Measurements from ENCODE around the gene NDUFAF3. TPM values are rescaled to one million over a fixed set of nuclear protein-coding genes. Genes with fewer than 3 reads are reported as not detected.

The NDUFAF3 gene
- total RNA-seq, 1 donor from 2014 or later, result 39.1 TPM

GRCh38 chr3:49025005-49025792 lies 3.3 kb downstream of the NDUFAF3 start:
- peaks cover 42 to 51% (median 47%) of the 10 kb centered on the region in 3 donors for H3K36me3 ChIP-seq (ENCODE audit: control insufficient read depth in 3 of 3, insufficient read depth in 3 of 3, low read length in 3 of 3)
- H3K9ac ChIP-seq (ENCODE audit: low read depth in 1 of 3, low read length in 3 of 3), result peak overlapping the region in 1 of 3 donors; percentile 25
- H3K27me3 ChIP-seq (ENCODE audit: control insufficient read depth in 3 of 3, insufficient read depth in 3 of 3, low read length in 3 of 3), result no peaks in the 10 kb centered on the region
- peaks cover 41 to 83% (median 51%) of the 10 kb centered on the region in 3 donors for H3K4me1 ChIP-seq (ENCODE audit: control insufficient read depth in 3 of 3, insufficient read depth in 3 of 3, low read length in 3 of 3)
- peak overlapping the region; percentile 1 for H3K27ac ChIP-seq (ENCODE audit: low read depth, low read length)
- H3K9me3 ChIP-seq (ENCODE audit: control insufficient read depth in 3 of 3, low read length in 3 of 3), result no peaks in the 10 kb centered on the region
- no peak overlapping the region for H3K4me3 ChIP-seq (ENCODE audit: low read length in 3 of 3)

- peaks cover 35 to 76% (median 44%) of the 10 kb centered on the region in 3 donors for H3K4me1 ChIP-seq (ENCODE audit: control insufficient read depth in 3 of 3, insufficient read depth in 3 of 3, low read length in 3 of 3)
- no peaks in the 10 kb centered on the region for H3K9me3 ChIP-seq (ENCODE audit: control insufficient read depth in 3 of 3, low read length in 3 of 3)
- H3K27ac ChIP-seq (ENCODE audit: low read depth, low read length), result peak overlapping the region; percentile 1
- no peak overlapping the region for H3K4me3 ChIP-seq (ENCODE audit: low read length in 3 of 3)
- peak overlapping the region in 1 of 3 donors; percentile 25 for H3K9ac ChIP-seq (ENCODE audit: low read depth in 1 of 3, low read length in 3 of 3)
- peaks cover 49 to 55% (median 51%) of the 10 kb centered on the region in 3 donors for H3K36me3 ChIP-seq (ENCODE audit: control insufficient read depth in 3 of 3, insufficient read depth in 3 of 3, low read length in 3 of 3)
- H3K27me3 ChIP-seq (ENCODE audit: control insufficient read depth in 3 of 3, insufficient read depth in 3 of 3, low read length in 3 of 3), result no peaks in the 10 kb centered on the region
Measured at GRCh38 chr3:49025793-49026520, 4.0 kb downstream of the NDUFAF3 start.

GRCh38 chr3:49026536-49026935 lies 4.6 kb downstream of the NDUFAF3 start:
- Histone ChIP-seq H3K9ac (ENCODE audit: low read depth in 1 of 3, low read length in 3 of 3) (no peak overlapping the region), H3K36me3 (ENCODE audit: control insufficient read depth in 3 of 3, insufficient read depth in 3 of 3, low read length in 3 of 3) (peaks cover 53 to 59% (median 53%) of the 10 kb centered on the region in 3 donors), H3K27me3 (ENCODE audit: control insufficient read depth in 3 of 3, insufficient read depth in 3 of 3, low read length in 3 of 3) (no peaks in the 10 kb centered on the region), H3K9me3 (ENCODE audit: control insufficient read depth in 3 of 3, low read length in 3 of 3) (no peaks in the 10 kb centered on the region), H3K4me1 (ENCODE audit: control insufficient read depth in 3 of 3, insufficient read depth in 3 of 3, low read length in 3 of 3) (peaks cover 35 to 75% (median 44%) of the 10 kb centered on the region in 3 donors), H3K4me3 (ENCODE audit: low read length in 3 of 3) (no peak overlapping the region), H3K27ac (ENCODE audit: low read depth, low read length) (no peak overlapping the region)

GRCh38 chr3:49027634-49028033 lies 5.7 kb downstream of the NDUFAF3 start:
- peaks cover 31 to 66% (median 40%) of the 10 kb centered on the region in 3 donors for H3K4me1 ChIP-seq (ENCODE audit: control insufficient read depth in 3 of 3, insufficient read depth in 3 of 3, low read length in 3 of 3)
- H3K27ac ChIP-seq (ENCODE audit: low read depth, low read length), result peak overlapping the region; percentile 94
- H3K36me3 ChIP-seq (ENCODE audit: control insufficient read depth in 3 of 3, insufficient read depth in 3 of 3, low read length in 3 of 3), result peaks cover 63 to 64% (median 64%) of the 10 kb centered on the region in 3 donors
- no peak overlapping the region for H3K9ac ChIP-seq (ENCODE audit: low read depth in 1 of 3, low read length in 3 of 3)
- no peak overlapping the region for H3K4me3 ChIP-seq (ENCODE audit: low read length in 3 of 3)
- H3K27me3 ChIP-seq (ENCODE audit: control insufficient read depth in 3 of 3, insufficient read depth in 3 of 3, low read length in 3 of 3), result no peaks in the 10 kb centered on the region
- no peaks in the 10 kb centered on the region for H3K9me3 ChIP-seq (ENCODE audit: control insufficient read depth in 3 of 3, low read length in 3 of 3)

GRCh38 chr3:49028298-49028672 lies 6.4 kb downstream of the NDUFAF3 start:
- peak overlapping the region; percentile 94 for H3K27ac ChIP-seq (ENCODE audit: low read depth, low read length)
- no peaks in the 10 kb centered on the region for H3K9me3 ChIP-seq (ENCODE audit: control insufficient read depth in 3 of 3, low read length in 3 of 3)
- no peaks in the 10 kb centered on the region for H3K27me3 ChIP-seq (ENCODE audit: control insufficient read depth in 3 of 3, insufficient read depth in 3 of 3, low read length in 3 of 3)
- H3K4me1 ChIP-seq (ENCODE audit: control insufficient read depth in 3 of 3, insufficient read depth in 3 of 3, low read length in 3 of 3), result peaks cover 24 to 59% (median 33%) of the 10 kb centered on the region in 3 donors
- H3K4me3 ChIP-seq (ENCODE audit: low read length in 3 of 3), result peak overlapping the region; percentile 72 to 97 (median 91)
- H3K36me3 ChIP-seq (ENCODE audit: control insufficient read depth in 3 of 3, insufficient read depth in 3 of 3, low read length in 3 of 3), result peaks cover 62 to 65% (median 62%) of the 10 kb centered on the region in 3 donors
- peak overlapping the region; percentile 96 to 99 (median 97) for H3K9ac ChIP-seq (ENCODE audit: low read depth in 1 of 3, low read length in 3 of 3)

- Histone ChIP-seq H3K4me3 (ENCODE audit: low read length in 3 of 3) (peak within 1 kb of the TSS; percentile 72 to 97 (median 91)), H3K4me1 (ENCODE audit: control insufficient read depth in 3 of 3, insufficient read depth in 3 of 3, low read length in 3 of 3) (peaks cover 21 to 55% (median 28%) of the 10 kb centered on the region in 3 donors), H3K27ac (ENCODE audit: low read depth, low read length) (peak within 1 kb of the TSS; percentile 94), H3K9ac (ENCODE audit: low read depth in 1 of 3, low read length in 3 of 3) (peak within 1 kb of the TSS; percentile 96 to 99 (median 97)), H3K27me3 (ENCODE audit: control insufficient read depth in 3 of 3, insufficient read depth in 3 of 3, low read length in 3 of 3) (no peaks in the 10 kb centered on the region), H3K9me3 (ENCODE audit: control insufficient read depth in 3 of 3, low read length in 3 of 3) (no peaks in the 10 kb centered on the region), H3K36me3 (ENCODE audit: control insufficient read depth in 3 of 3, insufficient read depth in 3 of 3, low read length in 3 of 3) (peaks cover 58 to 63% (median 59%) of the 10 kb centered on the region in 3 donors)
Measured at GRCh38 chr3:49028673-49029562, 7.0 kb downstream of the NDUFAF3 start, which contains the start of gene IMPDH2. TSS of gene IMPDH2 (minus strand) at chr3:49029398. CDS start at chr3:49029350, 48 bp downstream.

- H3K4me1 ChIP-seq (ENCODE audit: control insufficient read depth in 3 of 3, insufficient read depth in 3 of 3, low read length in 3 of 3), result peaks cover 19 to 49% (median 25%) of the 10 kb centered on the region in 3 donors
- H3K9me3 ChIP-seq (ENCODE audit: control insufficient read depth in 3 of 3, low read length in 3 of 3), result no peaks in the 10 kb centered on the region
- H3K4me3 ChIP-seq (ENCODE audit: low read length in 3 of 3), result peak overlapping the region; percentile 66 to 97 (median 72)
- peak overlapping the region; percentile 94 for H3K27ac ChIP-seq (ENCODE audit: low read depth, low read length)
- H3K27me3 ChIP-seq (ENCODE audit: control insufficient read depth in 3 of 3, insufficient read depth in 3 of 3, low read length in 3 of 3), result no peaks in the 10 kb centered on the region
- H3K36me3 ChIP-seq (ENCODE audit: control insufficient read depth in 3 of 3, insufficient read depth in 3 of 3, low read length in 3 of 3), result peaks cover 54 to 61% (median 57%) of the 10 kb centered on the region in 3 donors
- H3K9ac ChIP-seq (ENCODE audit: low read depth in 1 of 3, low read length in 3 of 3), result peak overlapping the region; percentile 66 to 99 (median 85)
Measured at GRCh38 chr3:49029563-49029884, 7.6 kb downstream of the NDUFAF3 start.

GRCh38 chr3:49030321-49030720 lies 8.4 kb downstream of the NDUFAF3 start:
- H3K9me3 ChIP-seq (ENCODE audit: control insufficient read depth in 3 of 3, low read length in 3 of 3), result no peaks in the 10 kb centered on the region
- H3K9ac ChIP-seq (ENCODE audit: low read depth in 1 of 3, low read length in 3 of 3), result no peak overlapping the region
- H3K27me3 ChIP-seq (ENCODE audit: control insufficient read depth in 3 of 3, insufficient read depth in 3 of 3, low read length in 3 of 3), result no peaks in the 10 kb centered on the region
- H3K27ac ChIP-seq (ENCODE audit: low read depth, low read length), result no peak overlapping the region
- H3K4me3 ChIP-seq (ENCODE audit: low read length in 3 of 3), result no peak overlapping the region
- H3K36me3 ChIP-seq (ENCODE audit: control insufficient read depth in 3 of 3, insufficient read depth in 3 of 3, low read length in 3 of 3), result peaks cover 48 to 58% (median 54%) of the 10 kb centered on the region in 3 donors
- H3K4me1 ChIP-seq (ENCODE audit: control insufficient read depth in 3 of 3, insufficient read depth in 3 of 3, low read length in 3 of 3), result peaks cover 15 to 41% (median 20%) of the 10 kb centered on the region in 3 donors

GRCh38 chr3:49032646-49033304 lies 10.9 kb downstream of the NDUFAF3 start:
- H3K36me3 ChIP-seq (ENCODE audit: control insufficient read depth in 3 of 3, insufficient read depth in 3 of 3, low read length in 3 of 3), result peaks cover 35 to 54% (median 39%) of the 10 kb centered on the region in 3 donors

More at GRCh38 chr3:49032646-49033304, 10.9 kb downstream of the NDUFAF3 start:
- Histone ChIP-seq H3K4me3 (ENCODE audit: low read length in 3 of 3) (no peak overlapping the region), H3K9me3 (ENCODE audit: control insufficient read depth in 3 of 3, low read length in 3 of 3) (no peaks in the 10 kb centered on the region), H3K27me3 (ENCODE audit: control insufficient read depth in 3 of 3, insufficient read depth in 3 of 3, low read length in 3 of 3) (no peaks in the 10 kb centered on the region), H3K4me1 (ENCODE audit: control insufficient read depth in 3 of 3, insufficient read depth in 3 of 3, low read length in 3 of 3) (peaks cover 12 to 17% (median 12%) of the 10 kb centered on the region in 3 donors), H3K27ac (ENCODE audit: low read depth, low read length) (no peak overlapping the region), H3K9ac (ENCODE audit: low read depth in 1 of 3, low read length in 3 of 3) (no peak overlapping the region)
